Mesodermal cell (in vitro differentiated cells): ENCODE measurements around the gene EEF2KMT.

Source experiments
- H3K27ac ChIP-seq: 2 replicates; pipeline ENCODE4 v1.7.0; 2013; ENCODE audit warnings: mild to moderate bottlenecking, low read depth, low read length, moderate library complexity; ENCODE audit not compliant: severe bottlenecking
- H3K36me3 ChIP-seq: 2 replicates; pipeline ENCODE4 v1.7.1; 2013; ENCODE audit warnings: mild to moderate bottlenecking, low read length, moderate library complexity; ENCODE audit not compliant: control insufficient read depth, insufficient read depth
- H3K4me1 ChIP-seq: one replicate; pipeline ENCODE4 v1.7.1; 2013; ENCODE audit warnings: mild to moderate bottlenecking, low read length; ENCODE audit not compliant: insufficient read depth, control insufficient read depth, poor library complexity, severe bottlenecking
- H3K4me3 ChIP-seq: 2 replicates; pipeline ENCODE4 v1.7.0; 2013; ENCODE audit warnings: low read length, control low read depth, mild to moderate bottlenecking; ENCODE audit not compliant: insufficient read depth, poor library complexity, severe bottlenecking; ENCODE audit errors: extremely low read depth
- H3K9me3 ChIP-seq: 2 replicates; pipeline ENCODE4 v1.7.1; 2013; ENCODE audit warnings: mild to moderate bottlenecking, low read length, moderate library complexity; ENCODE audit not compliant: control insufficient read depth
- WGBS, 2 experiments: methylation state at CpG; one replicate each; pipeline ENCODE4 v1.1.5; 2013; ENCODE audit warnings: missing lambda C conversion rate in 2 of 2; ENCODE audit not compliant: insufficient coverage in 2 of 2; 5-methylcytosine and 5-hydroxymethylcytosine counted together

The EEF2KMT gene

GRCh38 chr16:5036228-5037156 is 61.1 kb downstream of the EEF2KMT start:
- 63 to 75% methylated on average over 8 to 9 of the region's 12 CpGs for WGBS, 2 experiments
- Histone ChIP-seq H3K36me3 (no peaks in the 10 kb centered on the region), H3K27ac (peak overlapping the region; percentile 65), H3K9me3 (no peaks in the 10 kb centered on the region), H3K4me1 (peaks cover 18% of the 10 kb centered on the region), H3K4me3 (no peak overlapping the region)

- Histone ChIP-seq H3K36me3 (no peaks in the 10 kb centered on the region), H3K9me3 (no peaks in the 10 kb centered on the region), H3K4me3 (no peak overlapping the region), H3K27ac (peak overlapping the region; percentile 65), H3K4me1 (peaks cover 16% of the 10 kb centered on the region)
- WGBS, 2 experiments = 62 to 95% methylated on average over 1 of the region's 1 CpG
Measured at GRCh38 chr16:5035909-5036227, 61.7 kb downstream of the EEF2KMT start.
